HepG2 (cell line): Measurements from ENCODE around the gene ASTN2. TPM values are rescaled to one million over a fixed set of nuclear protein-coding genes. Genes with fewer than 3 reads are reported as not detected.

ENCODE experiments used
- ATAC-seq: fragments of 200-7000 bp; cut with Tn5 transposase; 3 replicates; pipeline ENCODE4 v1.9.1; 2020; ENCODE audit warnings: mild to moderate bottlenecking, moderate library complexity
- BruUV-seq: library from RNA; stranded (reverse); fragments of 400-500 nt; replicated peaks from 2 replicates; lab custom pipeline; 2021; lab: Mats Ljungman, UMichigan
- CTCF ChIA-PET: fragments of 300-600 bp; formaldehyde crosslinking; extraction: SDS; loops from one replicate; lab custom pipeline; 2021; ENCODE audit warnings: low total read pairs, inconsistent platforms, low intra/inter-chr PET ratio; lab: Yijun Ruan, JAX
- POLR2A ChIA-PET: fragments of 350-600 bp; sonication (Branson Sonifier 250); formaldehyde crosslinking; loops from one replicate; lab custom pipeline; 2020; ENCODE audit warnings: antibody characterized with exemption, inconsistent platforms; lab: Yijun Ruan, JAX
- DNase-seq: peaks from one replicate; pipeline ENCODE4 v3.0.0-alpha.2; 2015; ENCODE audit warnings: low spot score
- FAIRE-seq: peaks from 3 replicates; lab custom pipeline; 2011; peaks lifted over from hg19 to GRCh38; lab: Jason Lieb, UNC
- H2AFZ ChIP-seq: one replicate; pipeline ENCODE4 v1.6.1; 2011; ENCODE audit warnings: low read length, inconsistent platforms
- H3K27ac ChIP-seq: fragments of 300-600 bp; 3 replicates; pipeline ENCODE4 v1.8.0; 2011; ENCODE audit warnings: mixed run types, mild to moderate bottlenecking, mixed read lengths, low read length, inconsistent platforms; ENCODE audit not compliant: insufficient read depth; ENCODE audit errors: extremely low read length
- H3K27me3 ChIP-seq, 2 experiments: fragments of 200-600 bp in 1 of 2; 2 replicates in 1 of 2; 3 replicates in 1 of 2; pipeline versions ENCODE4 v1.6.0 to v1.8.0; 2011; ENCODE audit warnings: low read length in 2 of 2, mild to moderate bottlenecking in 2 of 2, moderate library complexity in 2 of 2, inconsistent platforms in 1 of 2; ENCODE audit not compliant: insufficient read depth in 2 of 2, control insufficient read depth in 1 of 2
- H3K36me3 ChIP-seq, 2 experiments: fragments of 200-600 bp in 1 of 2; replicated peaks in 1 of 2; 2 replicates in 1 of 2; 3 replicates in 1 of 2; pipeline versions ENCODE4 v1.5.1 to v1.8.0; 2011; ENCODE audit warnings: low read length in 2 of 2, inconsistent platforms in 1 of 2; ENCODE audit not compliant: insufficient read depth in 2 of 2, control insufficient read depth in 1 of 2
- H3K4me1 ChIP-seq: 2 replicates; pipeline ENCODE4 v1.5.1; 2012; ENCODE audit warnings: low read length, inconsistent platforms; ENCODE audit not compliant: insufficient read depth
- H3K4me2 ChIP-seq: 2 replicates; pipeline ENCODE4 v1.6.0; 2011; ENCODE audit warnings: low read depth, low read length, inconsistent platforms
- H3K4me3 ChIP-seq, 3 experiments: fragments of 200-600 bp in 1 of 3; sonication (generic), shearing (Covaris generic) in 1 of 3; replicated peaks in 1 of 3; 2 replicates each; pipeline ENCODE4 v1.5.1; 2011 to 2016; ENCODE audit warnings: low read length in 3 of 3, inconsistent platforms in 2 of 3, low read depth in 2 of 3, mild to moderate bottlenecking in 2 of 3, control low read depth in 1 of 3, mixed read lengths in 1 of 3; ENCODE audit not compliant: insufficient read depth in 1 of 3
- H3K79me2 ChIP-seq: one replicate; pipeline ENCODE4 v1.6.1; 2011; ENCODE audit warnings: low read length, inconsistent platforms; ENCODE audit not compliant: insufficient read depth
- H3K9ac ChIP-seq: 2 replicates; pipeline ENCODE4 v1.6.0; 2011; ENCODE audit warnings: mild to moderate bottlenecking, low read depth, low read length, inconsistent platforms; ENCODE audit not compliant: insufficient read depth
- H3K9me3 ChIP-seq: 2 replicates; pipeline ENCODE4 v1.5.1; 2012; ENCODE audit warnings: mild to moderate bottlenecking, low read length
- H4K20me1 ChIP-seq: 2 replicates; pipeline ENCODE4 v1.6.0; 2011; ENCODE audit warnings: inconsistent platforms, mild to moderate bottlenecking, low read length, moderate library complexity; ENCODE audit not compliant: insufficient read depth
- ATF7 ChIP-seq, 2 experiments: fragments of 450-650 bp in 1 of 2; sonication (generic) in 1 of 2; formaldehyde crosslinking in 1 of 2; IDR thresholded peaks; 2 replicates each; pipeline versions ENCODE4 v1.4.0 to v1.6.1; 2016 to 2020; ENCODE audit warnings: antibody characterized with exemption in 1 of 2, mild to moderate bottlenecking in 1 of 2, missing genetic modification reagents in 1 of 2
- CEBPB ChIP-seq: IDR thresholded peaks from 2 replicates; pipeline ENCODE4 v1.6.1; 2011; ENCODE audit warnings: low read depth, low read length, improper control_type of control experiment, borderline replicate concordance
- DNMT3B ChIP-seq: conservative IDR thresholded peaks from 2 replicates; pipeline ENCODE4 v1.6.1; 2016; ENCODE audit warnings: missing biosample characterization, control low read depth
- FOSL2 ChIP-seq: sonication (generic); formaldehyde crosslinking; IDR thresholded peaks from 2 replicates; pipeline ENCODE4 v1.4.0; 2020; ENCODE audit warnings: missing genetic modification reagents
- NFIC ChIP-seq: IDR thresholded peaks from 2 replicates; pipeline ENCODE4 v1.6.1; 2012; ENCODE audit warnings: mild to moderate bottlenecking, low read length, inconsistent platforms
- NRL ChIP-seq: sonication (generic); formaldehyde crosslinking; IDR thresholded peaks from 2 replicates; pipeline ENCODE4 v1.5.0; 2020; ENCODE audit warnings: missing genetic modification reagents, mild to moderate bottlenecking, moderate library complexity, borderline replicate concordance
- TEAD3 ChIP-seq: optimal IDR thresholded peaks from 2 replicates; pipeline ENCODE3; 2016; ENCODE audit warnings: borderline replicate concordance
- WGBS: methylation state at CpG from one replicate; pipeline ENCODE4 v1.1.6; 2017; ENCODE audit warnings: low lambda C conversion rate; 5-methylcytosine and 5-hydroxymethylcytosine counted together
- in situ Hi-C: cut with HindIII; loops from 2 replicates; pipeline ENCODE4 v1.10.0; 2017; ENCODE audit warnings: low pct_unique_long_range_greater_than_20kb; ENCODE audit not compliant: extremely low pct_ligation_motif_present
- intact Hi-C: fragments of 100-400 bp; cut with micrococcal nuclease; formaldehyde crosslinking; loops from one replicate; pipeline ENCODE4 v1.10.0; 2022; ENCODE audit not compliant: unreplicated experiment
- polyA plus RNA-seq, 8 experiments: library from polyadenylated mRNA; depleted of rRNA in 3 of 8; stranded (reverse) in 7 of 8; unstranded in 1 of 8; fragments of >200 nt; fragmentation: Illumina TruSeq in 4 of 8; extraction: Trizol in 4 of 8; gene quantifications; 2 replicates each; pipeline versions ENCODE4 v1.2.1 to v1.2.3, GENCODE V29; 2011 to 2016; ENCODE audit warnings: low read depth in 4 of 8, missing spikeins in 1 of 8, mixed read lengths in 1 of 8; ENCODE audit not compliant: insufficient read depth in 1 of 8
- total RNA-seq, 5 experiments: library from RNA; depleted of rRNA; stranded (reverse); fragments of >200 nt; fragmentation: Illumina TruSeq; extraction: Trizol; gene quantifications; 2 replicates each; pipeline ENCODE4 v1.2.3, GENCODE V29; 2016; ENCODE audit warnings: low read depth in 1 of 5
- TF ChIP-seq, protein P1 (sequence below): sonication (generic); formaldehyde crosslinking; IDR thresholded peaks from 2 replicates; pipeline ENCODE4 v1.8.1; 2022; ENCODE audit warnings: low read depth, mild to moderate bottlenecking, missing genetic modification reagents
- TF ChIP-seq, protein P2 (sequence below): IDR thresholded peaks from 2 replicates; pipeline ENCODE4 v1.6.1; 2018; ENCODE audit warnings: missing genetic modification reagents, mild to moderate bottlenecking, missing compliant biosample characterization

The ASTN2 gene
- total and polyA plus RNA-seq, 2 of the 13 experiments (the other 11 are each of a cell fraction or from before 2014, with no cell fraction given): 5.2 to 13.5 TPM

DNA sequence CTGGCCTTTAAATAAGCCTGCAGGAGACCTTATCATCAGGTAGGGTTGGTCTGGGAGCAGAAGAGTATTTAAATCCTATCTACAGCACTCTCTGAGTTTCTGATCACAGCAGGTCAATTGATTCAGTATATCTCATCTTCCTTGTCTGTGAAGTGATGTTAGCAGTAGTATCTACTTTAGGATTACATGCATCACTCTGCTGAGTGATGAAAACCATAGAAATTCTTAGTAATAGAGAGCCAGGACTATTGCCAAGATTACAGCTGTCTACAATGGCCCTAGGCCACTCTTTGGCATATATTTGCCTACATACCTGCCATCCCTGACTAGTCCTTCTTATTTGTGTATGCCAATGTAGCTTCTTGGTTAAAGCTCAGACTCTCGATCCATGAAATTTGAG lies 183.8 kb downstream of the ASTN2 start (continued):
- TF ChIP-seq, protein P1, sequence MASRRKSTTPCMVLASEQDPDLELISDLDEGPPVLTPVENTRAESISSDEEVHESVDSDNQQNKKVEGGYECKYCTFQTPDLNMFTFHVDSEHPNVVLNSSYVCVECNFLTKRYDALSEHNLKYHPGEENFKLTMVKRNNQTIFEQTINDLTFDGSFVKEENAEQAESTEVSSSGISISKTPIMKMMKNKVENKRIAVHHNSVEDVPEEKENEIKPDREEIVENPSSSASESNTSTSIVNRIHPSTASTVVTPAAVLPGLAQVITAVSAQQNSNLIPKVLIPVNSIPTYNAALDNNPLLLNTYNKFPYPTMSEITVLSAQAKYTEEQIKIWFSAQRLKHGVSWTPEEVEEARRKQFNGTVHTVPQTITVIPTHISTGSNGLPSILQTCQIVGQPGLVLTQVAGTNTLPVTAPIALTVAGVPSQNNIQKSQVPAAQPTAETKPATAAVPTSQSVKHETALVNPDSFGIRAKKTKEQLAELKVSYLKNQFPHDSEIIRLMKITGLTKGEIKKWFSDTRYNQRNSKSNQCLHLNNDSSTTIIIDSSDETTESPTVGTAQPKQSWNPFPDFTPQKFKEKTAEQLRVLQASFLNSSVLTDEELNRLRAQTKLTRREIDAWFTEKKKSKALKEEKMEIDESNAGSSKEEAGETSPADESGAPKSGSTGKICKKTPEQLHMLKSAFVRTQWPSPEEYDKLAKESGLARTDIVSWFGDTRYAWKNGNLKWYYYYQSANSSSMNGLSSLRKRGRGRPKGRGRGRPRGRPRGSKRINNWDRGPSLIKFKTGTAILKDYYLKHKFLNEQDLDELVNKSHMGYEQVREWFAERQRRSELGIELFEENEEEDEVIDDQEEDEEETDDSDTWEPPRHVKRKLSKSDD (CRISPR knock-in tag): no peak
- TF ChIP-seq, protein P2, sequence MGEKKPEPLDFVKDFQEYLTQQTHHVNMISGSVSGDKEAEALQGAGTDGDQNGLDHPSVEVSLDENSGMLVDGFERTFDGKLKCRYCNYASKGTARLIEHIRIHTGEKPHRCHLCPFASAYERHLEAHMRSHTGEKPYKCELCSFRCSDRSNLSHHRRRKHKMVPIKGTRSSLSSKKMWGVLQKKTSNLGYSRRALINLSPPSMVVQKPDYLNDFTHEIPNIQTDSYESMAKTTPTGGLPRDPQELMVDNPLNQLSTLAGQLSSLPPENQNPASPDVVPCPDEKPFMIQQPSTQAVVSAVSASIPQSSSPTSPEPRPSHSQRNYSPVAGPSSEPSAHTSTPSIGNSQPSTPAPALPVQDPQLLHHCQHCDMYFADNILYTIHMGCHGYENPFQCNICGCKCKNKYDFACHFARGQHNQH (CRISPR knock-in tag): no peak
- no peak for TF ChIP-seq TEAD3
- TF ChIP-seq DNMT3B (CRISPR knock-in tag): no peak
- TF ChIP-seq NFIC: no peak

- no peak overlapping the region for H3K27ac ChIP-seq
- ATAC-seq (no peak), FAIRE-seq (no peak), DNase-seq (no peak)
- no peak overlapping the region for H3K4me3 ChIP-seq
- H3K4me1 ChIP-seq: no peaks in the 10 kb centered on the region
- 2% methylated on average over 4 of the region's 4 CpGs for WGBS
- H4K20me1 ChIP-seq: no peaks in the 10 kb centered on the region
- H3K4me2 ChIP-seq: no peak overlapping the region
- BruUV-seq: no TSS peak
- H3K27me3 ChIP-seq: peaks cover 0 to 1% of the 10 kb centered on the region in 2 experiments; a peak in 1 of 5 replicates
- intact Hi-C loops (no loop called here), in situ Hi-C loops (no loop called here)
- no peaks in the 10 kb centered on the region for H3K79me2 ChIP-seq
- no peaks in the 10 kb centered on the region for H3K9me3 ChIP-seq
- no peaks in the 10 kb centered on the region for H3K36me3 ChIP-seq
- CTCF ChIA-PET: no interaction called here
- H3K9ac ChIP-seq: no peak overlapping the region
- no peak overlapping the region for H2AFZ ChIP-seq
- TF ChIP-seq NRL (no peak), FOSL2 (CRISPR knock-in tag) (0 out of 2 replicates have a peak, but pooled peaks have one; percentile 25), CEBPB (peak; percentile 58; the same call in 1 of the 2 replicates), ATF7 (IDR thresholded peaks at IDR 0.05) (0 out of 2 replicates have a peak, but pooled peaks have one; percentile 5), ATF7 (CRISPR knock-in tag; IDR thresholded peaks at IDR 0.05) (no peak)
- POLR2A ChIA-PET: no interaction called here
Observed at GRCh38 chr9:117224695-117225094, 190.2 kb downstream of the ASTN2 start.
